H1 (cell line): Measurements from ENCODE around the gene BCAR3.

ENCODE experiments used
- CEBPB ChIP-seq: IDR thresholded peaks from 2 replicates; pipeline ENCODE4 v1.6.1; 2012; ENCODE audit warnings: low read depth, low read length
- CTCF ChIP-seq, 3 experiments: IDR thresholded peaks; 1 replicate in 2 of 3; 2 replicates in 1 of 3; pipeline versions ENCODE4 v1.5.1 to v1.6.1; 2011; ENCODE audit warnings: low read length in 3 of 3, mild to moderate bottlenecking in 3 of 3, inconsistent platforms in 2 of 3, low read depth in 1 of 3, moderate library complexity in 1 of 3; ENCODE audit not compliant: insufficient read depth in 1 of 3; ENCODE audit errors: control extremely low read depth in 1 of 3
- GABPA ChIP-seq: IDR thresholded peaks from 2 replicates; pipeline ENCODE4 v1.6.1; 2011; ENCODE audit warnings: mild to moderate bottlenecking, low read length, moderate library complexity, borderline replicate concordance; ENCODE audit not compliant: insufficient read depth
- GTF2F1 ChIP-seq: IDR thresholded peaks from 2 replicates; pipeline ENCODE4 v1.6.1; 2012; ENCODE audit warnings: low read depth, low read length, improper control_type of control experiment, borderline replicate concordance
- JUN ChIP-seq: IDR thresholded peaks from 2 replicates; pipeline ENCODE4 v1.6.1; 2011; ENCODE audit warnings: low read depth, mild to moderate bottlenecking, improper control_type of control experiment, low read length
- KDM4A ChIP-seq: IDR thresholded peaks from one replicate; pipeline ENCODE4 v1.7.1; 2012; ENCODE audit warnings: low read depth, mild to moderate bottlenecking, moderate library complexity, low read length, inconsistent platforms; ENCODE audit not compliant: severe bottlenecking
- MAFK ChIP-seq: IDR thresholded peaks from 2 replicates; pipeline ENCODE4 v1.6.1; 2012; ENCODE audit warnings: low read depth, mild to moderate bottlenecking, improper control_type of control experiment, low read length
- POLR2A ChIP-seq, 2 experiments: IDR thresholded peaks; 1 replicate in 1 of 2; 2 replicates in 1 of 2; pipeline ENCODE4 v1.6.1; 2011; ENCODE audit warnings: low read depth in 2 of 2, low read length in 2 of 2, mild to moderate bottlenecking in 2 of 2; ENCODE audit errors: control extremely low read depth in 1 of 2
- POLR2AphosphoS5 ChIP-seq: IDR thresholded peaks from 2 replicates; pipeline ENCODE4 v1.6.1; 2011; ENCODE audit warnings: low read depth, low read length
- SIN3A ChIP-seq, 2 experiments: IDR thresholded peaks in 1 of 2; conservative IDR thresholded peaks in 1 of 2; 2 replicates each; pipeline ENCODE4 v1.6.1; 2011 to 2012; ENCODE audit warnings: low read length in 2 of 2, improper control_type of control experiment in 1 of 2, low read depth in 1 of 2, mild to moderate bottlenecking in 1 of 2
- TAF1 ChIP-seq: IDR thresholded peaks from 2 replicates; pipeline ENCODE4 v1.6.1; 2011; ENCODE audit warnings: mild to moderate bottlenecking, low read depth, low read length
- TCF12 ChIP-seq: IDR thresholded peaks from 2 replicates; pipeline ENCODE4 v1.6.1; 2011; ENCODE audit warnings: low read depth, mild to moderate bottlenecking, low read length

- no peak for TF ChIP-seq JUN
- TF ChIP-seq CTCF (IDR thresholded peaks at IDR 0.05; ENCODE audit: control extremely low read depth in 1 of 3, insufficient read depth in 1 of 3, low read depth in 1 of 3, low read length in 3 of 3) = no peak
- no peak for TF ChIP-seq POLR2A (IDR thresholded peaks at IDR 0.05; ENCODE audit: control extremely low read depth in 1 of 2, low read depth in 2 of 2, low read length in 2 of 2)
- no peak for TF ChIP-seq CEBPB
- no peak for TF ChIP-seq TAF1
- TF ChIP-seq MAFK = no peak
- no peak for TF ChIP-seq KDM4A
- TF ChIP-seq POLR2AphosphoS5 = no peak
- no peak for TF ChIP-seq SIN3A (conservative IDR thresholded peaks at IDR 0.05 in 1 of 2, IDR thresholded peaks at IDR 0.05 in 1 of 2; ENCODE audit: low read depth in 1 of 2, low read length in 2 of 2)
- TF ChIP-seq GABPA = no peak
- TF ChIP-seq TCF12 = no peak
- TF ChIP-seq GTF2F1 = no peak
These were observed 101.7 kb downstream of the BCAR3 start for GRCh38 chr1:93579891-93580290.
